GM12878 (cell line): ENCODE results near the gene NPM3. TPM values are rescaled to one million over a fixed set of nuclear protein-coding genes. Genes with fewer than 3 reads are reported as not detected.

Experiments
- ATAC-seq: fragments of 200-7000 bp; cut with Tn5 transposase; 3 replicates; pipeline ENCODE4 v1.9.1; 2020; ENCODE audit warnings: mild to moderate bottlenecking, moderate library complexity
- BruUV-seq: library from RNA; stranded (reverse); fragments of 400-500 nt; replicated peaks from 2 replicates; lab custom pipeline; 2021; lab: Mats Ljungman, UMichigan
- CTCF ChIA-PET: fragments of 300-600 bp; sonication (Branson Sonifier 250); formaldehyde crosslinking; extraction: SDS; loops from one replicate; lab custom pipeline; 2021; ENCODE audit warnings: inconsistent platforms; lab: Yijun Ruan, JAX
- POLR2A ChIA-PET: fragments of 350-600 bp; formaldehyde crosslinking; extraction: SDS; loops from one replicate; lab custom pipeline; 2021; ENCODE audit warnings: inconsistent platforms; lab: Charles Lee
- RAD21 ChIA-PET: fragments of 300-600 bp; sonication (Branson Sonifier 250); formaldehyde crosslinking; loops from one replicate; lab custom pipeline; 2023; ENCODE audit warnings: antibody characterized with exemption; ENCODE audit not compliant: unreplicated experiment; lab: Charles Lee
- SMC1A ChIA-PET: fragments of 300-600 bp; sonication (Branson Sonifier 250); formaldehyde crosslinking; loops from one replicate; lab custom pipeline; 2023; ENCODE audit not compliant: unreplicated experiment, uncharacterized antibody; lab: Charles Lee
- DNase-seq: peaks from one replicate; pipeline ENCODE4 v3.0.0-alpha.2; 2011; ENCODE audit warnings: low read depth, low spot score
- FAIRE-seq: peaks from 3 replicates; lab custom pipeline; 2011; peaks lifted over from hg19 to GRCh38; lab: Jason Lieb, UNC
- H2AFZ ChIP-seq: 2 replicates; pipeline ENCODE4 v1.6.0; 2011; ENCODE audit warnings: low read depth, low read length, control low read depth; ENCODE audit not compliant: control insufficient read depth
- H3K27ac ChIP-seq: 2 replicates; pipeline ENCODE4 v1.5.1; 2011; ENCODE audit warnings: control low read depth; ENCODE audit not compliant: control insufficient read depth, insufficient read depth
- H3K27me3 ChIP-seq, 2 experiments: replicated peaks in 1 of 2; 2 replicates each; pipeline versions ENCODE4 v1.6.0 to v1.6.1; 2011; ENCODE audit warnings: low read length in 1 of 2; ENCODE audit not compliant: control insufficient read depth in 2 of 2, insufficient read depth in 2 of 2
- H3K36me3 ChIP-seq, 2 experiments: 2 replicates each; pipeline ENCODE4 v1.5.1; 2011; ENCODE audit warnings: low read length in 1 of 2; ENCODE audit not compliant: control insufficient read depth in 2 of 2, insufficient read depth in 2 of 2
- H3K4me1 ChIP-seq: 2 replicates; pipeline ENCODE4 v1.6.1; 2011; ENCODE audit warnings: mild to moderate bottlenecking, low read length, moderate library complexity, mixed read lengths; ENCODE audit not compliant: control insufficient read depth, insufficient read depth
- H3K4me2 ChIP-seq: 2 replicates; pipeline ENCODE4 v1.6.0; 2011; ENCODE audit warnings: control low read depth; ENCODE audit not compliant: control insufficient read depth, insufficient read depth
- H3K4me3 ChIP-seq: fragments of 200-600 bp; sonication (generic); 2 replicates; pipeline ENCODE4 v1.5.1; 2016
- H3K79me2 ChIP-seq: 2 replicates; pipeline ENCODE4 v1.6.0; 2011; ENCODE audit warnings: low read length; ENCODE audit not compliant: control insufficient read depth, insufficient read depth
- H3K9ac ChIP-seq: 2 replicates; pipeline ENCODE4 v1.8.0; 2011; ENCODE audit warnings: low read length, control low read depth, mixed read lengths; ENCODE audit not compliant: control insufficient read depth, insufficient read depth
- H3K9me3 ChIP-seq: replicated peaks from 3 replicates; pipeline ENCODE4 v1.5.1; 2011; ENCODE audit warnings: mild to moderate bottlenecking, low read length; ENCODE audit not compliant: control insufficient read depth, insufficient read depth
- H4K20me1 ChIP-seq: 2 replicates; pipeline ENCODE4 v1.6.0; 2011; ENCODE audit not compliant: control insufficient read depth, insufficient read depth
- CHD2 ChIP-seq: IDR thresholded peaks from 2 replicates; pipeline ENCODE4 v1.6.1; 2011; ENCODE audit warnings: low read depth, low read length, improper control_type of control experiment, borderline replicate concordance
- CHD4 ChIP-seq: fragments of 200-600 bp; sonication (generic); IDR thresholded peaks from 2 replicates; pipeline ENCODE4 v1.6.1; 2016; ENCODE audit warnings: mild to moderate bottlenecking
- IKZF1 ChIP-seq: fragments of 450-650 bp; conservative IDR thresholded peaks from 2 replicates; pipeline ENCODE4 v1.6.1; 2017; ENCODE audit warnings: antibody characterized with exemption, mild to moderate bottlenecking
- KDM1A ChIP-seq: fragments of 200-600 bp; sonication (generic); IDR thresholded peaks from 2 replicates; pipeline ENCODE4 v1.6.1; 2016; ENCODE audit warnings: borderline replicate concordance
- MTA3 ChIP-seq: IDR thresholded peaks from 2 replicates; pipeline ENCODE4 v1.6.1; 2012; ENCODE audit warnings: low read length, inconsistent platforms, borderline replicate concordance
- NRF1 ChIP-seq: conservative IDR thresholded peaks from 2 replicates; pipeline ENCODE4 v1.6.1; 2011; ENCODE audit warnings: mild to moderate bottlenecking, low read depth, low read length, improper control_type of control experiment
- POLR2A ChIP-seq: IDR thresholded peaks from 2 replicates; pipeline ENCODE4 v1.6.1; 2011; ENCODE audit warnings: low read depth, mild to moderate bottlenecking, low read length
- SREBF2 ChIP-seq: IDR thresholded peaks from 2 replicates; pipeline ENCODE4 v1.6.1; 2012; ENCODE audit warnings: mild to moderate bottlenecking, low read length
- TAF1 ChIP-seq: IDR thresholded peaks from 2 replicates; pipeline ENCODE4 v1.6.1; 2011; ENCODE audit warnings: mild to moderate bottlenecking, low read depth, low read length, borderline replicate concordance
- TARDBP ChIP-seq: IDR thresholded peaks from 2 replicates; pipeline ENCODE4 v1.6.1; 2016; ENCODE audit warnings: borderline replicate concordance
- ZNF274 ChIP-seq: IDR thresholded peaks from one replicate; pipeline ENCODE4 v1.8.0; 2011; ENCODE audit not compliant: insufficient read length, insufficient read depth
- ZSCAN29 ChIP-seq: fragments of 450-650 bp; IDR thresholded peaks from 2 replicates; pipeline ENCODE4 v1.6.1; 2017; ENCODE audit warnings: mild to moderate bottlenecking, moderate library complexity
- WGBS: methylation state at CpG from one replicate; pipeline ENCODE4 v1.1.6; 2016; ENCODE audit warnings: low lambda C conversion rate; ENCODE audit not compliant: insufficient replicate concordance, insufficient coverage; ENCODE audit errors: missing lambda C conversion rate; 5-methylcytosine and 5-hydroxymethylcytosine counted together
- in situ Hi-C: fragments of 300-500 bp; cut with MboI; formaldehyde crosslinking; loops from 9 replicates; pipeline ENCODE4 v1.14.3; 2018; ENCODE audit warnings: mixed read lengths
- intact Hi-C: fragments of 100-400 bp; cut with micrococcal nuclease; formaldehyde crosslinking; loops from one replicate; pipeline ENCODE4 v1.14.2; 2022; ENCODE audit not compliant: unreplicated experiment
- polyA plus RNA-seq, 11 experiments: library from polyadenylated mRNA; depleted of rRNA in 4 of 11; unstranded in 6 of 11; stranded (reverse) in 5 of 11; fragments of >200 nt; fragmentation: Nextera tagmentation in 4 of 11; fragmentation: Illumina TruSeq in 1 of 11; extraction: Ambion mirVana in 4 of 11; extraction: Trizol in 1 of 11; gene quantifications; 1 replicate in 1 of 11; 2 replicates in 10 of 11; pipeline versions ENCODE4 v1.2.1 to v1.2.3, GENCODE V29; 2011 to 2016; ENCODE audit warnings: inconsistent platforms in 2 of 11, missing spikeins in 2 of 11, low read depth in 1 of 11
- total RNA-seq, 4 experiments: library from RNA; depleted of rRNA in 3 of 4; stranded (reverse); fragments of >200 nt in 3 of 4; fragmentation: Illumina TruSeq in 1 of 4; extraction: Trizol in 1 of 4; gene quantifications; 2 replicates each; pipeline versions ENCODE4 v1.2.1 to v1.2.3, GENCODE V29; 2013 to 2021
- TF ChIP-seq, protein P1 (sequence below): IDR thresholded peaks from 2 replicates; pipeline ENCODE4 v1.6.1; 2012; ENCODE audit warnings: low read length, inconsistent platforms
- TF ChIP-seq, protein P2 (sequence below): IDR thresholded peaks from 2 replicates; pipeline ENCODE4 v1.6.1; 2012; ENCODE audit warnings: improper control_type of control experiment, low read depth, low read length; ENCODE audit not compliant: insufficient replicate concordance
- TF ChIP-seq, protein P3 (sequence below): IDR thresholded peaks from 2 replicates; pipeline ENCODE4 v1.6.1; 2012; ENCODE audit warnings: low read depth, low read length, improper control_type of control experiment

NPM3 gene
- total and polyA plus RNA-seq, 10 of the 15 experiments (the other 5 are each of a cell fraction or from before 2014, with no cell fraction given): 13.0 to 171 (median 93.3) TPM

DNA sequence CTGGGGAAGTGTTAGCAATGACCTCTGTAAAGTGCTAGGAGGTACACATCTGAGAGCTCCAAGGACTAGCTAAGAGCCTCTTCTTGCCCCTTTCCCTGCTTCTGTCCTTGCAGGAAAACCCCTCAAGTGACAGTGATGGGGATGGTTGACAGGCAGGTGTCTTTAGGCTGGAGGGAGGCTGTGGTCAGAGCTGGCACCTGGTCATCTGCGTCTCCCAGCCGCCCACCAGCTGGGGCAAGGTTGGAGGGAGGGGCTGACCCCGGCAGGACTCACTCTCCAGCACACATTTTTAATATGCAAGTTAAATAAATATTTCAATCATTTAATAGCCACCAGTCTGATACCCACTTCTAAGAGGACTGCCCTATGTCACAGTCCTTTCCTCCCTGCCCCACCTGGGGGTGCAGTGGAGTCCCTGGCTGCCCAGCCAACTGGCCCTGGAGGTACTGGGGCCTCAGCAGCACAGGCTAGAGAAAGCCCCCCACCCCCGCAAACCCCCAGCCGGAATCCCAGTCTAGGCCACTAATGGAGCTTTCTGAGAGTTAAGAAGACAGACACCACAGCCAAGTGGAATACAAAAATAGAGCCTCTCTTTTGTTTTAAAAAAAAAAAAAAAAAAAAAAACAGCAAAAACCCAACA lies 13.6 kb downstream of the NPM3 start:
- H2AFZ ChIP-seq: no peak overlapping the region
- no peak for FAIRE-seq

DNA sequence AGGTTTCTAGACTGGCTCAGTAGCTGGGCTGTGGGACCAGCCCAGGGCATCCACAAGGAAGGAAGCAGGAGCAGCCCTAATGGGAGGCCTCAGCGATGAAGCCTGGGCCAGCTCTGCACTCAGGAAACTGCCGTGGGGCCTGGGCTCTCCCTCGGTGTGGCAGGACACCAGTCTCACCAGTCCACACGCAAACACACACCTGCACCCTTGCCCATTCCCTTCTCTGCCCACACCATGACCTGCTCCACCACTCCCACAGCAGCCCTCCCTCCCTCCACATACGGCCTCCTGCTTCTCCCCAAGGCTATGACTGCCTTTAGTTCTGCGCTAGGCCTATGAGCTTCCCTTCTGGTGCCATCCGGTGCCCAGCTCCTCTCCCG lies 14.5 kb downstream of the NPM3 start:
- intact Hi-C loops (no loop called here), in situ Hi-C loops (no loop called here)
- no peak for DNase-seq
- no peaks in the 10 kb centered on the region for H3K4me1 ChIP-seq
- peaks cover 3% of the 10 kb centered on the region in 2 experiments; a peak in 3 of 4 replicates for H3K27me3 ChIP-seq
- POLR2A ChIA-PET: no interaction called here
- no peaks in the 10 kb centered on the region for H4K20me1 ChIP-seq
- no TSS peak for BruUV-seq
- no peaks in the 10 kb centered on the region for H3K79me2 ChIP-seq
- ATAC-seq: no peak
- CTCF ChIA-PET: interaction anchor here (0.8 to 1.9 kb wide), 6 partner anchors 10 to 181 kb away, joined by 3 to 7 read pairs (median 4); partner anchors contain the start of genes DPCD, NPM3 and POLL
- no peak overlapping the region for H3K4me2 ChIP-seq
- SMC1A ChIA-PET: no interaction called here
- RAD21 ChIA-PET: interaction anchor here (1.5 kb wide), 1 partner anchor 65 kb away, joined by 3 read pairs; no protein-coding TSS in a partner anchor
- no peak for FAIRE-seq
- no peak overlapping the region for H3K9ac ChIP-seq
- 33% methylated on average over 8 of the region's 8 CpGs for WGBS
- no peak overlapping the region for H3K4me3 ChIP-seq
- no peaks in the 10 kb centered on the region for H3K9me3 ChIP-seq
- no peak overlapping the region for H3K27ac ChIP-seq
- no peak overlapping the region for H2AFZ ChIP-seq
- H3K36me3 ChIP-seq: no peaks in the 10 kb centered on the region
- TF ChIP-seq IKZF1 (no peak), CHD4 (no peak)
- TF ChIP-seq, protein P1, sequence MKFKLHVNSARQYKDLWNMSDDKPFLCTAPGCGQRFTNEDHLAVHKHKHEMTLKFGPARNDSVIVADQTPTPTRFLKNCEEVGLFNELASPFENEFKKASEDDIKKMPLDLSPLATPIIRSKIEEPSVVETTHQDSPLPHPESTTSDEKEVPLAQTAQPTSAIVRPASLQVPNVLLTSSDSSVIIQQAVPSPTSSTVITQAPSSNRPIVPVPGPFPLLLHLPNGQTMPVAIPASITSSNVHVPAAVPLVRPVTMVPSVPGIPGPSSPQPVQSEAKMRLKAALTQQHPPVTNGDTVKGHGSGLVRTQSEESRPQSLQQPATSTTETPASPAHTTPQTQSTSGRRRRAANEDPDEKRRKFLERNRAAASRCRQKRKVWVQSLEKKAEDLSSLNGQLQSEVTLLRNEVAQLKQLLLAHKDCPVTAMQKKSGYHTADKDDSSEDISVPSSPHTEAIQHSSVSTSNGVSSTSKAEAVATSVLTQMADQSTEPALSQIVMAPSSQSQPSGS: no peak
- TF ChIP-seq, protein P2, sequence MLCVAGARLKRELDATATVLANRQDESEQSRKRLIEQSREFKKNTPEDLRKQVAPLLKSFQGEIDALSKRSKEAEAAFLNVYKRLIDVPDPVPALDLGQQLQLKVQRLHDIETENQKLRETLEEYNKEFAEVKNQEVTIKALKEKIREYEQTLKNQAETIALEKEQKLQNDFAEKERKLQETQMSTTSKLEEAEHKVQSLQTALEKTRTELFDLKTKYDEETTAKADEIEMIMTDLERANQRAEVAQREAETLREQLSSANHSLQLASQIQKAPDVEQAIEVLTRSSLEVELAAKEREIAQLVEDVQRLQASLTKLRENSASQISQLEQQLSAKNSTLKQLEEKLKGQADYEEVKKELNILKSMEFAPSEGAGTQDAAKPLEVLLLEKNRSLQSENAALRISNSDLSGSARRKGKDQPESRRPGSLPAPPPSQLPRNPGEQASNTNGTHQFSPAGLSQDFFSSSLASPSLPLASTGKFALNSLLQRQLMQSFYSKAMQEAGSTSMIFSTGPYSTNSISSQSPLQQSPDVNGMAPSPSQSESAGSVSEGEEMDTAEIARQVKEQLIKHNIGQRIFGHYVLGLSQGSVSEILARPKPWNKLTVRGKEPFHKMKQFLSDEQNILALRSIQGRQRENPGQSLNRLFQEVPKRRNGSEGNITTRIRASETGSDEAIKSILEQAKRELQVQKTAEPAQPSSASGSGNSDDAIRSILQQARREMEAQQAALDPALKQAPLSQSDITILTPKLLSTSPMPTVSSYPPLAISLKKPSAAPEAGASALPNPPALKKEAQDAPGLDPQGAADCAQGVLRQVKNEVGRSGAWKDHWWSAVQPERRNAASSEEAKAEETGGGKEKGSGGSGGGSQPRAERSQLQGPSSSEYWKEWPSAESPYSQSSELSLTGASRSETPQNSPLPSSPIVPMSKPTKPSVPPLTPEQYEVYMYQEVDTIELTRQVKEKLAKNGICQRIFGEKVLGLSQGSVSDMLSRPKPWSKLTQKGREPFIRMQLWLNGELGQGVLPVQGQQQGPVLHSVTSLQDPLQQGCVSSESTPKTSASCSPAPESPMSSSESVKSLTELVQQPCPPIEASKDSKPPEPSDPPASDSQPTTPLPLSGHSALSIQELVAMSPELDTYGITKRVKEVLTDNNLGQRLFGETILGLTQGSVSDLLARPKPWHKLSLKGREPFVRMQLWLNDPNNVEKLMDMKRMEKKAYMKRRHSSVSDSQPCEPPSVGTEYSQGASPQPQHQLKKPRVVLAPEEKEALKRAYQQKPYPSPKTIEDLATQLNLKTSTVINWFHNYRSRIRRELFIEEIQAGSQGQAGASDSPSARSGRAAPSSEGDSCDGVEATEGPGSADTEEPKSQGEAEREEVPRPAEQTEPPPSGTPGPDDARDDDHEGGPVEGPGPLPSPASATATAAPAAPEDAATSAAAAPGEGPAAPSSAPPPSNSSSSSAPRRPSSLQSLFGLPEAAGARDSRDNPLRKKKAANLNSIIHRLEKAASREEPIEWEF: no peak
- TF ChIP-seq, protein P3, sequence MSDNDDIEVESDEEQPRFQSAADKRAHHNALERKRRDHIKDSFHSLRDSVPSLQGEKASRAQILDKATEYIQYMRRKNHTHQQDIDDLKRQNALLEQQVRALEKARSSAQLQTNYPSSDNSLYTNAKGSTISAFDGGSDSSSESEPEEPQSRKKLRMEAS: no peak

More for the DNA sequence above, 13.6 kb downstream of the NPM3 start:
- no peaks in the 10 kb centered on the region for H3K36me3 ChIP-seq
- H3K4me2 ChIP-seq: no peak overlapping the region
- DNase-seq: no peak
- H3K27me3 ChIP-seq: peaks cover 7 to 11% of the 10 kb centered on the region in 2 experiments; a peak in 3 of 4 replicates
- H3K4me3 ChIP-seq: no peak overlapping the region
- POLR2A ChIA-PET: interaction anchor here (0.5 to 0.6 kb wide), 4 partner anchors 81 to 385 kb away, joined by 4 to 9 read pairs (median 4); no protein-coding TSS in a partner anchor
- ATAC-seq: no peak
- no peaks in the 10 kb centered on the region for H4K20me1 ChIP-seq
- TF ChIP-seq TARDBP (no peak), NRF1 (no peak), TAF1 (no peak), ZNF274 (no peak), CHD2 (no peak), KDM1A (no peak), SREBF2 (no peak), MTA3 (no peak), ZSCAN29 (no peak), POLR2A (no peak)
- TF ChIP-seq, all 136 proteins: peak for 0
- in situ Hi-C loops: no loop called here
- Histone ChIP-seq H3K79me2 (no peaks in the 10 kb centered on the region), H3K9me3 (no peaks in the 10 kb centered on the region), H3K9ac (no peak overlapping the region), H3K27ac (no peak overlapping the region), H3K4me1 (no peaks in the 10 kb centered on the region)
- WGBS: 53% methylated on average over 5 of the region's 5 CpGs
- BruUV-seq: no TSS peak
- SMC1A ChIA-PET: interaction anchor here (0.7 kb wide), 1 partner anchor 200 kb away, joined by 3 read pairs; no protein-coding TSS in a partner anchor
- intact Hi-C loops: no loop called here
- CTCF ChIA-PET: interaction anchor here (0.5 to 1.4 kb wide), 6 partner anchors 9 to 182 kb away, joined by 3 to 6 read pairs (median 3); partner anchors contain the start of genes DPCD, NPM3 and POLL
- RAD21 ChIA-PET: interaction anchor here (0.6 to 1.5 kb wide), 3 partner anchors 65 to 167 kb away, joined by 3 to 4 read pairs (median 3); no protein-coding TSS in a partner anchor
